GM18868 (cell line): ENCODE results near the gene ENOX1.
"Not testable (repeated sequence)": the region's sequence is repeated elsewhere in the genome, so short reads cannot be mapped to it uniquely, and the experiment has no call there.

Experiments
- ATAC-seq: cut with Tn5 transposase; IDR thresholded peaks from one replicate; pipeline ENCODE4 v1.9.1; 2021; ENCODE audit warnings: mild to moderate bottlenecking, moderate library complexity; ENCODE audit not compliant: unreplicated experiment

Gene ENOX1

DNA sequence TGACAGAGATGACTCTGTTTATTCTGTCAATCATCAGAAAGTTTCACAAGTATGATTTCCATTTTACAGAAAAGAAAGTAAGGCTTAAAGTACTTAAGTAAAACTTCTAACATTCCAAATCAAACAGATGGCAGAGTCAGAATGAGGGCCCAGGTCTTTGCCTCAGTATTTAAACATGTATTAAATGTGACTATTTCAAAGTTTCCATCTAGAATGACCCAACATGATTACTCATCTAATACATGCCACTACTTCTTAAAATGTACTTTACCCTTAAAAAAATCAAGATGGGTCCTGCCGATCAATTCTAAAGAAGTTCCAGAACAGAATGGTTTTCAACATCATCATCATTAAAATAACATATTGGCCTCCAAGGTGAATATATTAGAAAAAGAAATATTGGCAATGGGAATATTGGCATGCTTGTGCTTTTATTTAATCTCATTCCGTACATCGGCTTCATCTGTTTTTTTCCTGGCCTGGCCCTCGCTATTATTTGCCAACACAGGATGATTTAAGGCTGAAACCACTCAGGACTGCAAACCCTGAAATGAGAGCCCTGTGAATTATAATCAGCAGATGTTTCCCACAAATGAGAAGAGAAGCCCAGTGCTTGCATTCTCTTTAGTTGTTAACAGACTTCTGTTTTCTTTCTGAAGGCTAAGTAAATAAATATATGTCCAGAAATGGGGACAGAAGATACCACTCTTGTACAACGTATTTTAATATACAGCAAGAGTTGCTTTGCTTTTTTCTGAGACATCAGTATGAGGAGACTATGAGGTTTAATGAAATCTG, 423.4 kb downstream of the ENOX1 start:
- no peak for ATAC-seq

DNA sequence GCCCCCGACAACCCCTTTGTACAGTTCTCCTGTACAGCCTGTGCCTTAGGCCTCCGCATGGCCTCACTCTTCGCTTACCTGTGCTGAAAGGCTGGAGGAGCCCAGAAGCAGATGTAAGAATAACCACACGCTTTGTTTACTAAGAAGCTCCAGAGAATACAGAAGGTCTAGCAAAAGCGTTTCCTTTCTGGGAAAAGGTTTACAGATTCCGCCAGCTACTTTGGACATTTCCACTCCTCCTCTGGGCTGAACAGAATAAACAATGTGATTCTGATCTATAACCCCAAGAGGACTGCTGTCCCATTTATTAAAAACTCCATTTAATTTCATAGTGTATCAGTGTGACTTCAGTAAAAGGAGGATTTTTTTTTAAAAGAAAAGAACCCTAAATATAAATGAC, 424.2 kb downstream of the ENOX1 start:
- ATAC-seq: no peak

- ATAC-seq: no peak
These were observed 425.7 kb downstream of the ENOX1 start for GRCh38 chr13:43360892-43361610.

DNA sequence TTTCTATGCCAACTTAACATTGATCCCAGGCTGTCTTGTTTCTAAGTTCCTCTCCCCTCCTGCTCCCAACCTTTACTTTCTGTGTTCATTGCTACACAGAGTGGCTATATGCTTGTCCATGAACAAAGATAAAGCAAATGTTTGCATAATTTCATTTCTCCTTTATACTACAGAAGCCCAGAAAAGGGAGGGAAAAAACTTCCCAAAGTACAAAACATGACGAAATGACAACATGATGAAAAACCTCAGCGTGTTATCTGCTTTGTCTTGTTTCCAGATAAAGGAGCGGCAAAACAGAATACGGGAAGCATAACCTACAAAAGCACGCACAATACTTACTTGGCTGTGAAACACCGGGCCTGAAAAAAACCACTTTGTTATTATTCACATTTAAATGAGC, 426.6 kb downstream of the ENOX1 start:
- ATAC-seq: no peak

GRCh38 chr13:43359536-43359935, 427.2 kb downstream of the ENOX1 start:
- ATAC-seq: no peak

DNA sequence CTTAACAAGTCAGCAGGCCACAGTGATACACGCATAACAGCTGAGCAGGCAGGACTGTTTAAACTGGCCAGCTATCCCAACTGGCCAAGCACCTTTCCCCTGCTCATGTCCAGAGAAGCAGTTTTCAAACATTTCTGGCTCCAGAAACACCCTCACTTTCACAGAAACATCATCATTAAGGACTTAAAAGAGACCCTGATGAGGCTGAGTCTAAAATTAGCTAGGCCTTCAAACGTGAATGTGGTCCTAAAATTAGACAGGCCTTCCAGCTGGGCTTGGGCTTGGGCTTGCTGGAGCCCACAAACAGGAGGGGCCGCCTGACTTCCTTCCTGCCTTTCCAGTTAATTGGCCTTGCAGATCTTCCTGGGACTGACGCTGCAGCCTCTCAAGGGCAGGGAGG, 429.2 kb downstream of the ENOX1 start:
- no peak for ATAC-seq

GRCh38 chr13:43356567-43356966, 430.2 kb downstream of the ENOX1 start:
- no peak for ATAC-seq

DNA sequence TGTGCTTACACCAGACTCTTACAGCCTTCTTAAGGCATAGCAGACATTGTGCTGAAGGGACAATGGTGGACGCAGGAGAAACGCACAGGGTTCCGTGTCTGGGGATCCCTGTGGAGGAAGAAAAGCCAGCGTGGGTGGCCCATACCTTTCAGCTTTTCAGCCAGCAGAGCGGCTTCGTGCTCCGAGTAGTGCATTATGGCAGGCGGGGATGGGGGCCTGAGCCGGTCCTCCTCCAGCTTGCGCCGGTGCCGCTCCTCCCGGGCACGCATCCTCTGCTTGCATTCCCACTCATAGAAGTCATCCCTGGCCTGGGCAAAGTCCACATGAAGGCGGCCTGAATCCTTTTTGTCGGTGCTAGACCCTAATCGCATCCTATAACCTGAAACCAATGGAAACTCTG, 431.0 kb downstream of the ENOX1 start:
- ATAC-seq: no peak

DNA sequence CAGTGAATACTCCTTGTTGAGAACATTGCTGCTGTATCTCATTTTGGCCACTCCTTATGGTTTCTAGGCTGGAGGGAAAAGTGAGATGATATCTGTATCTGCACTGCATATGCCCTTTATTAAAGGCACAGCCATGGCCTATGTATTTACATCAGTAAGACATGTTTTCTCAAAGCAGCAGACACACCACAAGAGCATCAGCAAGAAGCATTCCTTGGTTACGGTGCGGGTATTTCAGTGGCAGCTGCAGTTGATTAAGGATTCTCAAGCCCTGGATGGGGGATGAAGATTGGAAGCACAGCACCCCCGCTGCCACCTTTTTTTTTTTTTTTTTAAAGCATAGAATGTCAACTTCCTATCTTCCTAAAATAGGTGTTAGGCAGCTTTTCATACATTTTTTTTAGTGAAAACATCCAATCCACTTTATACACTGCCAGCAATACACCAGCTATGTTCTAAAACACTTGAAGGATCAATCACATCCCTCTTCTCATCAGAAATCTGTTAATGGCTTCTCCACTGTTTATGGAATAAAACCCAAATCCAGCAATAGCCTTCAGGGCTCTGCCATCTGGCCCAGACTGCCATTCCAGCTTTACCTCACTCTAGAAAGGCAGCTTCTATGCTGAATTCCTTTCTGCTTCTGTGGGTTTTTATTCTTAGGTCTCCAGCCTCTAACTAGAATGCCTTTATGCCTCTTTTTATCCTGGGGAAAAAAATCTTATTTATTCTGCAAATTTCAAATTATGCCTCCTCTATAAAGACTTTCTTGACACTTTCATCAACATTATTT, 432.4 kb downstream of the ENOX1 start:
- ATAC-seq: no peak

DNA sequence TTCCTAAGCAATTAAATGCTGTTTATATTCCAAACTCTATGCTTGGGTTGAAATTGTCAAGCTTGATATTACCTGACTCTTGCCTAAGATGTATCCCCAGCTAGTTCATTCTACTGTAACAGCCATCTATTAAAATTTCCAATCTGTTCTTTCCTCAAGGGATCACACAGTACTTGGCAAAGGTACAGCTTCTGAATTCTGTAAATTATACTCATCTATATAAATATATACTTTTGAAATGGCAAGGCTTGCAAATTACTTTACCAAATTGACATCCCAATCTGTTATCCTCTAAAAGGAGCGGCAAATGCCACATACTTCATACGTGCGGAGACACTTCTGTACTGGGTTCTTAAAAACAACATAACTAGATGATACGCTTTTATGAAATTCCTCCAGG, 433.1 kb downstream of the ENOX1 start:
- ATAC-seq: no peak

DNA sequence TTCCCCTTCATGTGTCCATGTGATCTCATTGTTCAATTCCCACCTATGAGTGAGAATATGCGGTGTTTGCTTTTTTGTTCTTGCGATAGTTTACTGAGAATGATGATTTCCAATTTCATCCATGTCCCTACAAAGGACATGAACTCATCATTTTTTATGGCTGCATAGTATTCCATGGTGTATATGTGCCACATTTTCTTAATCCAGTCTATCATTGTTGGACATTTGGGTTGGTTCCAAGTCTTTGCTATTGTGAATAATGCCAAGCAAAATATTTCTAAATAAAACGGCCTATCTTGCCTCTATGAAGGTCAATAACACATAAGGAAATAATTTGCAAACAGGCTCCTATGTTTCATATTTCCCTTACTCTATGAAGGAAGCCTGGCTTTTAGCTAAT, 435.2 kb downstream of the ENOX1 start:
- ATAC-seq: not testable (repeated sequence)

GRCh38 chr13:43348397-43348796, 438.4 kb downstream of the ENOX1 start:
- ATAC-seq: no peak

- ATAC-seq: no peak
These were observed 438.9 kb downstream of the ENOX1 start for GRCh38 chr13:43347877-43348276.

DNA sequence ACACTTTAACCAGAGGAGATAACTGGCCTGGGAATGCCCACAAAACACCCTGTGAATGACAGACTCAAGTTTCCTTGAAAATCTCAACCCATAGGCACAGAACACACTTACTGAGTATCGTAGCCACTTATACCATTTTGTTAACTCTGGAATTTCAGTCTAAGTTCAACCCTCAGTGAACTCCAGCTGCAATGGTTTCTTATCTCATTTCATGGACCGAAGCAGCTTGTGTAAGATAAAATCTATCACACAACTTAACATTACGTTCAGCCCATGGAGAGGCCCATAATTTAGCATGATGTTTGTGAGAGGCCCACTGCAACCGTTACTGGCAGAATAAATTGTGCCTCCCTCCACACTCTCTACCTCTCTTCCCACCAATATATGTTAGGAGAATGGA, 440.3 kb downstream of the ENOX1 start:
- ATAC-seq: no peak

DNA sequence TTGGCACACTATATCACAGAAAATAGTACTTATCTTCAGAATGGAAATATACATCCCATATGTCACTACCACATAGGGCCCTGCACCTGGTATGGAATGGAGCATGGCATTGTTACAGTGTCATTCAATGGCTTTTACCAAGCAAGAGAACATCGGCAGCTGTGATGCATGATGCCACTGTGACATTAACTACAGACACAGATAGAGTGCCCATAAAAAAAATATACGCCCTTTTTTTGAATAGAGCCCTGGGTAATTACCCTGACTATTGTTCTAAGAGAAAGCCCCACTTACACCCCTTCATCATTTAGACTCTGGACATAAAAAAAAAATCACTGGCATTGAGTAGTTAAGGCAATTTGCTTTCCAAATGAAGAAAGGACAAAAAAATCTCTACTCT, 443.1 kb downstream of the ENOX1 start:
- no peak for ATAC-seq

GRCh38 chr13:43339805-43340550, 446.8 kb downstream of the ENOX1 start:
- no peak for ATAC-seq

- ATAC-seq: no peak
These were observed 447.5 kb downstream of the ENOX1 start for GRCh38 chr13:43339145-43339804.

- no peak for ATAC-seq
These were observed 451.0 kb downstream of the ENOX1 start for GRCh38 chr13:43335764-43336163.

- ATAC-seq: no peak
These were observed 453.6 kb downstream of the ENOX1 start for GRCh38 chr13:43333176-43333575.

GRCh38 chr13:43331672-43332071, 455.1 kb downstream of the ENOX1 start:
- ATAC-seq: no peak
